ENCODE results near the gene NDST4.
"Not testable (repeated sequence)": the region's sequence is repeated elsewhere in the genome, so short reads cannot be mapped to it uniquely, and the experiment has no call there.

NDST4 gene

GRCh38 chr4:115053313-115053712 lies 60.1 kb downstream of the NDST4 start:
- DNase-seq (ENCODE audit: low read depth), result no peak

DNA sequence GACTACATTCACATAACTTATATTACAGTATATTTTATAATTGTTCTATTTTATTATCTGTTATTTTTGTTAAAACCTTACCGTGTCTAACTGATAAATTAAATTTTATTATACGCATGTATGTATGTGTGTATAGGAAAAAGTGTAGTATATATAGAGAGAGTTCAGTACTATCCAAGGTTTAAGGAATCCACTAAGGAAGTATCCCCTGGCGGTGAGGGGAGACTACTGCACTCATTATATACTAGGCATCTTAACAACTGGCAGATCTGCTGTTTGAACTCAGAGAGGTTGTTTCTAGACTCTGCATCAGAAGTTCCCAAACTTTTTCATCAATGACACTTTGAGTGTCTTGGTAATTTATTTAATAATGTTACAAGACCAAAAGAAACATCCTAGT lies 70.9 kb downstream of the NDST4 start:
- DNase-seq (ENCODE audit: low read depth), result peak; percentile 2

DNA sequence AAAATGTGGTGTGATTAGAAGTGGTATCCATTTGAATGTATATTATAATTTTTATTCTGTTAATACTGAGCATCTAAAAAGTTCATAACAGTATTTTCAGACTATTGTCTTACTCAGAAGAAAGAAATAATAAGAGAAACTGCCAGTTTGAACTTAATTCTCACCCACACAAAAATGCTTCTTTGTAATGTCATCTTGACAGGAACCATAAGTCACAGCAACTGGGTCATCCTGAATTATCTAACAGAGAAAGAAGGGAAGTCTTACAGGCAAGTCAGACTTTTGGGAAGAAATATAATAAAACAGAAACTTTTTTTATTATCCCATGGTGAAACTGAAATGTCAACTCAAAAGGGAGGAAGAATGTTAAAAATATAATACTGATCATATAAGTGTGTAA lies 83.1 kb downstream of the NDST4 start:
- DNase-seq (ENCODE audit: low read depth), result no peak

GRCh38 chr4:115028682-115029410 lies 84.6 kb downstream of the NDST4 start:
- no peak for DNase-seq (ENCODE audit: low read depth)

GRCh38 chr4:114999880-115000279 lies 113.5 kb downstream of the NDST4 start:
- DNase-seq (ENCODE audit: low read depth), result no peak

DNA sequence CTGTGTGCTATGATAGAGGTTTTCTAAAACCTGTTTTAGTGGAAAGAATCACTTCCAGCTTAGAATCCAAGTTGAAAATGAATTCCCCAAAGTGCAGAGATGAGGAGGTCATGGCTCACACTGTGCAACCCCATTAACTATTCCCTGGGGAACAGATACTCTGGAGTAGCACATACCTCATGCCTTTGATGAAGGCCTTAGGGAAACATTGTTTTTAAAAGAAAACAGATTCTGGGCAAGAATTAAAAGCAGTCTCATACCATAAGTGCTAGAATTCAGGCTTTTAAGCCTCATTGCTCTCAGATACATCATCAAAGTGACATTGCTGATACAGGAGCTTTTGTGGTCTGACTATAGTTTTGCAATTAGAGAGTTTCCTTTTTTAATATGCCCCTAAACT lies 115.1 kb downstream of the NDST4 start:
- no peak for DNase-seq (ENCODE audit: low read depth)

DNA sequence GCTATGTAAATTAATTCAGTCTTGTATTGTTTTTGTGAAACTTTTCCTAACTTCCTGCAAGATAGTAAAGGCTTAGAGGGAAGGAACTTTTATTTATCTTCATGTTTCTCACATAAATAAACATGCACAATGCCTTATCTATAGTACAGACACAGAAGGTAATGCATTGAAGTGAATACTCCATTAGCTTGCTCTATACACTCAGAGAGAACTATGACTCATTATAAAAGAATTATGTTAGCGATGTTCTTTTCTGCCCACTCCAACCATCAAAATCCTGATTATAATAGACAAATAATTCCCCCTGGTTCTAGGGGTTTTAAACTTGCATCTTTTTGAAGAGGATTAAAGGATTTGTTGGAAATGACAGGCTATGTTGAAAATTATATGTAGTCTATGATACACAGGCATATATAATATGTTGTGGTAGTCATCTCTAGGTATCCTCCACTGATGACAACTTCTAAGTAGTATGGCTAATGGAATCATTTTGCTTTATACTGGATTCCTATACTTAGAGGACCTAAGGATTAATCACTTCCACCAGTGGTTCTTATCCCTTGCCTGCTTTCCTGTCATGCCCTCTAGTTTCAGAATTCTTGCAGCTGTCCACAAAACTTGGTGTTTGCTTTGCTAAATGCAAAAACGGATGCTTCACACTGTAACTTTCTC lies 115.7 kb downstream of the NDST4 start:
- DNase-seq (ENCODE audit: low read depth), result peak; percentile 0

GRCh38 chr4:114986133-114986532 lies 127.3 kb downstream of the NDST4 start:
- DNase-seq (ENCODE audit: low read depth), result no peak

DNA sequence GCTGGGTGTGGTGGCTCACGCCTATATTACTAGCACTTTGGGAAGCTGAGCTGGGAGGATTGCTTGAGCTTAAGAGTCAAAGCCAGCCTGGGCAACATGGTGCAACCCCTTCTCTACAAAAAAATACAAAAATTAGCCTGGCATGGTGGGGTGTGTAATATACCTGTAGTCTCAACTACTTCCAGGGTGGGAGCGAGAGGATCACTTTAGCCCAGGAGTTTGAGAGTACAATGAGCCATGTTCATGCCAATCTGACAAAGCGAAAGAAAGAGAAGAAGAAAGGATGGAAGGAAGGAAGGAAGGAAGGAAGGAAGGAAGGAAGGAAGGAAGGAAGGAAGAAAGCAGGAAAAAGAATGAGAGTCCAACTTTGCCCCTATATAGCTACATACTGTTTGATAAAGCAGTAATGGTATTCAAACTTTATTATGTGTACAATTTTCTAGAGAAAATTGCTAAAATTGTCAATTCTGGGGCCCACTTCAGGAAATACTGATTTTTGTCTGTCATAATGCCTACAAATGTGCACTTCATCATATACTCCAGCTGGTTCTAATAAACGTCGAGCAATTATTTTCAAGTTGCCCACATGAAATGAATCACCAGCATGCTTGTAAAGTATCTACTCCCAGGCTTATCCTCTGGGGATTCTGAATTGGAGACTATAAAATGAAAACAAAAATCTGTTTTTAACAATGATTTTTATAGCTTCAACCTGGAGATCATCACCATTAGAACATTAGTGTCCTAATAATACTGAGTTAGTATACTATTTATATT lies 132.3 kb downstream of the NDST4 start:
- DNase-seq (ENCODE audit: low read depth), result no peak

GRCh38 chr4:114980399-114980798 lies 133.0 kb downstream of the NDST4 start:
- not testable (repeated sequence) for DNase-seq (ENCODE audit: low read depth)

GRCh38 chr4:114976901-114977300 lies 136.5 kb downstream of the NDST4 start:
- no peak for DNase-seq (ENCODE audit: low read depth)

DNA sequence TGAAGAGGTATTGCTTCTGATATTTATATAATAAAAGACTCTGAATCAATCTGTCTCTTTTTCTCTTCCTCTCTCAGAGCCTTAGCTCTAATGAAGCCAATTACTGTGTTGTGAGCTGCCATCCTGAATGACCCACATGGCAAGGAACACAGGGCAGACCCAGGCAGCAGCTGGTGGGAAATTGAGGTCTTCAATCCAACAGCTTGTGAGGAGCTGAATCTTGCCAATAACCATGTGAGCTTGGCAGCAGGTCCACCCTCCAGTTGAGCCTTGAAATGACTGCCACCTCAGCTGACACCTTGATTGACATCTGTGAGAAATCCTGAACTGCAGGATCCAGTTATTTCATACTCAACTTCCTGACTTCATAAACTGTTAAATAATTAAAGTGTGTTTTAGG lies 149.4 kb downstream of the NDST4 start:
- no peak for DNase-seq (ENCODE audit: low read depth)

DNA sequence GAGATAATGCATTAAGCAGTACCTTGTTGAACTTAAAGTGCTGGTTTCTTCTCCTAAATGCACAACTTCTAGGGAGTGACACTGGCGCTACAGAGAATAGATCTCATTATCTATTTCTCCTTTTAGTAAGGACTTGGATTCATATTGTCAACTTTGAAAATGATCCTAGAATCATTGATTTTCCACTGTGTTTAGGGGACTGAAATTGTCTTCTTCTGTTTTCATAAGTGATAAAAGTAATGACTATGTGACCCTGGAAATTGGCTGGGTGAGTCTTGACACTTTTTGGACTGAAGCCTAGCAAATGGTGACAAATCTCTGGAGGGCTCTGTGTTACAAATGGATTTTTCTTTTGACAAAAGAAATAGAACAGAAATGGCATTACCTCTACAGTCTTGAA lies 167.8 kb downstream of the NDST4 start:
- DNase-seq (ENCODE audit: low read depth), result no peak

- no peak for DNase-seq (ENCODE audit: low read depth)
Observed at GRCh38 chr4:114941503-114941902, 171.9 kb downstream of the NDST4 start.

GRCh38 chr4:114927881-114928280 lies 185.5 kb downstream of the NDST4 start:
- no peak for DNase-seq (ENCODE audit: low read depth)

DNA sequence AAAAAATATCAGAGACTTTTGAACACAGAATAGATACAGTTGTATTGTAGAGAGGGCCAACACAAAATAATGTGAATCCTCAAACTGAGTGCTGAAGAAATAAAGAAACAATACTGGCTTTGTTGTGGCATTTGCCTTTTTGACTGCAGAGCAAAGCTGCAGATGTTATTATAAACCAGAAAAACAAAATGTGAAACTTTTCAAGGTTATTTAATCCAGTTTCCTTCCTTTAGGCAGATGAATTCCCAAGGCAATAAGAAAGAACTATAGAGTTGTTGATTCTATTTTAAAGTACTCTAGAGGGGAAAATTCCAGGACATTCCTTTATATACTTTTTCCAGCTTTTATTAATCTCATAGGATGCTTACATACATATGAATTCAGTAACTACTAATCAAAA lies 186.8 kb downstream of the NDST4 start:
- no peak for DNase-seq (ENCODE audit: low read depth)

DNA sequence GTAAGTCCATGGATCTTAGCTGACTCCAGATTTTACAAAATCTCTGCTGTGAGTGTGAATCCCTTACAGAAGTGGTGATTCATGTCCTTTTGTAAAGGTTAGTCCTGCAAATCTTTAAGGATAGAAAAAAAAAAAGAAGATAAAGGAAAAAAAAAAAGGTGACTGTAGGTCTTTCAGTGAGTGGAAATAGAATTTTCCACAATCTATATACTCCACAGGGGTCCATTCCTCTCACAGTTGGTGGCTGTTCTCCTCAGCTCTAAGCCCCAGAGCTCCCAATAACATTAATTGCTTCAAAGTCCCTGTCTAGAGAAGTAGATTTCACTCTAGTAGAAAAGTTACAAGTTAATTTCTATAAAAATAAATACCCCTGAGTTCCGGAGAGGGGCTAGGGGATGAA lies 189.1 kb downstream of the NDST4 start:
- DNase-seq (ENCODE audit: low read depth), result no peak

- no peak for DNase-seq (ENCODE audit: low read depth)
Observed at GRCh38 chr4:114922592-114922933, 190.9 kb downstream of the NDST4 start.

DNA sequence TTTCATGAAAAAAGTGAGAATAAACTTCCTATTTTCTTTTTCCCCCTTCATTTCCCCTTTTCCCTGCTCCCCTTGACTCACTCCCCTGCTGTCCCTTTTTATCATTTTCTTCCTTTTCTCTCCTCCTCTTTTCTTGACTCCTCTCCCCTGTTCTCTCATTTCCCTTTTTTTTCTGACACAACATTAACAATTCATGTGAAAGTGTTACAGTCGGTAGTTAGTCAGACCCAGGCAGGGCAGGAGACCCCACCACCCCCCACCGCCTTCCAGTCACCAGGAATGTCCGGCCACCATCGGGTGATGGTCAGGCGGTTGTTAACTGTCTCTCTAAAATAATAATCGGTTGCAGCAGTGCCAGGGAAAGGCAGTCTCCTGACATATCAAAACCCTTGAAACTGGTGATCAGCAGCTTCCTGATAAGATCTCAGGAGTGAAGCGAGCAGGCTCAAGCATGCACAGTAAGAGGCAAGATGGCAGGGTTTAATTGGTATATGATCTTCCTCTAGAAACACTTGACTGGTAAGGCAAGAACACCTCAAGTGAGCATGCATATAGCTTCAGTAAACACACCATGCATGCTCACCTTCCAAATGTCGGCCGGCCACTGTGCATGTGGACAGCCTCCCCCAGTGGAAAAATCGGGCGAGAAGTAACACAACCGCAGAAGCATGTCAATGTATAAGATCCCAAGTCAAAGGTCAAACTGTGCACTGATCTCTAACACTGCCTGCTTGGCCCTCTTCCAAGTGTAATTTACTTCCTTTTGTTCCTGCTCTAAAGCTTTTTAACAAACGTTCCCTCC lies 191.4 kb downstream of the NDST4 start:
- DNase-seq (ENCODE audit: low read depth), result no peak

- no peak for DNase-seq (ENCODE audit: low read depth)
Observed at GRCh38 chr4:114921191-114921590, 192.2 kb downstream of the NDST4 start.

- DNase-seq (ENCODE audit: low read depth), result no peak
Observed at GRCh38 chr4:114911111-114911510, 202.3 kb downstream of the NDST4 start.

GRCh38 chr4:114907568-114907967 lies 205.9 kb downstream of the NDST4 start:
- no peak for DNase-seq (ENCODE audit: low read depth)

Data from ELR (cell line).